Uterus (tissue), 4 donors: ENCODE results near the gene DDAH2. TPM values are rescaled to one million over a fixed set of nuclear protein-coding genes. Genes with fewer than 3 reads are reported as not detected.

ENCODE experiments used
- DNase-seq, 2 donors: peaks; one replicate each; pipeline ENCODE4 v3.0.0-alpha.2; 2019 to 2020
- H3K27ac ChIP-seq, 2 donors: fragments of 200-600 bp; sonication (generic); 1 replicate in 1 of 2; 2 replicates in 1 of 2; pipeline ENCODE4 v1.5.1; 2016 to 2018
- H3K27me3 ChIP-seq, 2 donors: fragments of 200-600 bp; sonication (generic); one replicate each; pipeline ENCODE4 v1.5.1; 2018 to 2019; ENCODE audit warnings: control low read depth in 1 of 2
- H3K36me3 ChIP-seq, 2 donors: fragments of 200-600 bp; sonication (generic); one replicate each; pipeline ENCODE4 v1.5.1; 2019; ENCODE audit warnings: control low read depth in 1 of 2
- H3K4me1 ChIP-seq, 2 donors: fragments of 200-600 bp; sonication (generic); one replicate each; pipeline ENCODE4 v1.5.1; 2018 to 2019; ENCODE audit warnings: control low read depth in 1 of 2
- H3K4me3 ChIP-seq, 2 donors: fragments of 200-600 bp; sonication (generic); 1 replicate in 1 of 2; 2 replicates in 1 of 2; pipeline ENCODE4 v1.5.1; 2018 to 2019; ENCODE audit warnings: mild to moderate bottlenecking in 1 of 2
- H3K9me3 ChIP-seq, 2 donors: fragments of 200-600 bp; sonication (generic); one replicate each; pipeline ENCODE4 v1.5.1; 2019; ENCODE audit warnings: control low read depth in 1 of 2
- POLR2A ChIP-seq, 2 donors: fragments of 450-650 bp; IDR thresholded peaks; one replicate each; pipeline ENCODE4 v1.6.1; 2016; ENCODE audit warnings: antibody characterized with exemption in 2 of 2, mild to moderate bottlenecking in 1 of 2, moderate library complexity in 1 of 2
- intact Hi-C: fragments of 100-400 bp; cut with DNase I; formaldehyde crosslinking; loops from one replicate; pipeline ENCODE4 v1.15.1; 2023; ENCODE audit warnings: low total_unique reads
- total RNA-seq, 4 donors: library from RNA; depleted of rRNA in 3 of 4; stranded (reverse); fragments of >200 nt in 3 of 4; gene quantifications; one replicate each; pipeline versions ENCODE4 v1.1.0 to v1.2.4, GENCODE V29; 2014 to 2023
- TF ChIP-seq, protein P1 (sequence below), 4 experiments: fragments of 200-600 bp in 2 of 4; fragments of 450-650 bp in 2 of 4; sonication (generic) in 2 of 4; IDR thresholded peaks; one replicate each; pipeline ENCODE4 v1.5.1; 2016 to 2019; ENCODE audit warnings: antibody characterized with exemption in 4 of 4, mild to moderate bottlenecking in 2 of 4, moderate library complexity in 1 of 4
- donor health status: DM: yes; HTN: yes; CAD: no.

DDAH2 gene
- total RNA-seq, 4 donors from 2014 or later: 97.6 to 240 (median 158) TPM

DNA sequence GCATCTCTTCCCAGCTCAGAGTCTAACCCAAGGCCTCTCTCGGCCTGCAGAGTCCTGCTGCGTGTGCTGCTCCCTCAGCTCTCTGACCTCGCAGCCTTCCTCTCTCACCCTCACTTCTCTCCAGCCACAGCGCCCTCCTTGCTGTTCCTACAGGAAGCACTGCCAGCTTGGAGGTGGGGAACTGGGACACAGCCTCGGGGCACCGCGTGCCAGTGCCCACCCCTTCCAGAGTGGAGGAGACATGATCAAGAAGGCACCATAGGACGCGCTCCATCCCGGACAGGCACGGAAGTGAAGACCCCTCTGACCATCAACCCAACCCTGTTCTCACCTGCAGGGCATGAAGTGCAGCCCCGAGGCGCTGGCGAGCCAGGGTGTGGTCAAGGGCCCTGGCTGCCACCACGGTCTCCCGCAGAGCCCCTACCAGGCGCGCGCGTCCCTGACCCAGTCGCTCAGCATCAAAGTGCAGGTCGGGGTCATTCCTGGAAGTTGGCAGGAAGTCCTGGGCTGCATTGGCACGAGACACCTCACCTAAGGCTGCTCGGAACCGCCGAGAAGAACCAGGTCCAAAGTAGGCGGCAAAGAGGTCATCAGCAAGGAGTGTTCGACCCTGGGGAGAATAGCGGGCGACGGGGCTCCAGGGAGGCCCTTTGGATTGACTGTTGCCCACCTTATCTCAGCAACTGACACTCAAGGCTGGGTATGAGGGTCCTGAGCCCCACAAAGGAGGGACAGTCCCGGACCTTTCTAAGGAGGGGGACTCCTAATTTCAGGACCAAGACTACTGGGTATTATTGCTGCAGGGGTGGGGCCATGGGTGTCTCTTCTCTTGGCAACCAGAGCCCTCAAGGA, 46.8 kb upstream of the DDAH2 start:
- intact Hi-C loops: no loop called here
- TF ChIP-seq POLR2A (IDR thresholded peaks at IDR 0.05): no peak
- TF ChIP-seq, protein P1, sequence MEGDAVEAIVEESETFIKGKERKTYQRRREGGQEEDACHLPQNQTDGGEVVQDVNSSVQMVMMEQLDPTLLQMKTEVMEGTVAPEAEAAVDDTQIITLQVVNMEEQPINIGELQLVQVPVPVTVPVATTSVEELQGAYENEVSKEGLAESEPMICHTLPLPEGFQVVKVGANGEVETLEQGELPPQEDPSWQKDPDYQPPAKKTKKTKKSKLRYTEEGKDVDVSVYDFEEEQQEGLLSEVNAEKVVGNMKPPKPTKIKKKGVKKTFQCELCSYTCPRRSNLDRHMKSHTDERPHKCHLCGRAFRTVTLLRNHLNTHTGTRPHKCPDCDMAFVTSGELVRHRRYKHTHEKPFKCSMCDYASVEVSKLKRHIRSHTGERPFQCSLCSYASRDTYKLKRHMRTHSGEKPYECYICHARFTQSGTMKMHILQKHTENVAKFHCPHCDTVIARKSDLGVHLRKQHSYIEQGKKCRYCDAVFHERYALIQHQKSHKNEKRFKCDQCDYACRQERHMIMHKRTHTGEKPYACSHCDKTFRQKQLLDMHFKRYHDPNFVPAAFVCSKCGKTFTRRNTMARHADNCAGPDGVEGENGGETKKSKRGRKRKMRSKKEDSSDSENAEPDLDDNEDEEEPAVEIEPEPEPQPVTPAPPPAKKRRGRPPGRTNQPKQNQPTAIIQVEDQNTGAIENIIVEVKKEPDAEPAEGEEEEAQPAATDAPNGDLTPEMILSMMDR (IDR thresholded peaks at IDR 0.05): no peak
- no peaks in the 10 kb centered on the region for H3K27me3 ChIP-seq
- DNase-seq: no peak
- H3K9me3 ChIP-seq: no peaks in the 10 kb centered on the region
- H3K36me3 ChIP-seq: no peaks in the 10 kb centered on the region
- no peak overlapping the region for H3K4me3 ChIP-seq
- H3K27ac ChIP-seq: peak overlapping the region; percentile 84 to 88
- H3K4me1 ChIP-seq: peaks cover 5 to 8% of the 10 kb centered on the region in 2 donors

- intact Hi-C loops: no loop called here
- Histone ChIP-seq H3K36me3 (no peaks in the 10 kb centered on the region), H3K27me3 (no peaks in the 10 kb centered on the region), H3K27ac (peak overlapping the region in 1 of 2 donors; percentile 88), H3K4me1 (peaks cover 5 to 8% of the 10 kb centered on the region in 2 donors), H3K4me3 (no peak overlapping the region), H3K9me3 (no peaks in the 10 kb centered on the region)
- no peak for DNase-seq
- TF ChIP-seq, protein P1 (IDR thresholded peaks at IDR 0.05): no peak
- no peak for TF ChIP-seq POLR2A (IDR thresholded peaks at IDR 0.05)
Measured at GRCh38 chr6:31775184-31775583, 46.1 kb upstream of the DDAH2 start.

DNA sequence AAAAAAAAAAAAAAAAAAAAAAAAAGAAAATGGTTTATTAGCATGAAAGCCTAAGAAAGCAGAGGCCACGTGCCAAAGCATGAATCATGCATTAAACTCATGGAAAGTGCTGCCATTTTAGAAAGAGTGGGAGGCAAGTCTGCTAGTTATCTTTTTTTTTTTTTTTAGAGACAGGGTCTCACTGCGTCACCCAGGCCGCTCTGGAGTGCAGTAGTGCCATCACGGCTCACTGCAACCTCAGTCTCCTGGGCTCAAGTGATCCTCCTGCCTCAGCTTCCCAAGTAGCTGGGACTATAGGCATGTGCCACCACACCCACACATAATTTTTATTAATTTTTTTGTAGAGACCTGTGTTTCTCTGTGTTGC, 42.9 kb upstream of the DDAH2 start:
- Histone ChIP-seq H3K36me3 (no peaks in the 10 kb centered on the region), H3K9me3 (no peaks in the 10 kb centered on the region), H3K27me3 (no peaks in the 10 kb centered on the region), H3K4me3 (no peak overlapping the region), H3K4me1 (peaks cover 3 to 6% of the 10 kb centered on the region in 2 donors), H3K27ac (no peak overlapping the region)
- TF ChIP-seq, protein P1 (IDR thresholded peaks at IDR 0.05): no peak
- no peak for TF ChIP-seq POLR2A (IDR thresholded peaks at IDR 0.05)
- intact Hi-C loops: no loop called here
- DNase-seq: no peak

DNA sequence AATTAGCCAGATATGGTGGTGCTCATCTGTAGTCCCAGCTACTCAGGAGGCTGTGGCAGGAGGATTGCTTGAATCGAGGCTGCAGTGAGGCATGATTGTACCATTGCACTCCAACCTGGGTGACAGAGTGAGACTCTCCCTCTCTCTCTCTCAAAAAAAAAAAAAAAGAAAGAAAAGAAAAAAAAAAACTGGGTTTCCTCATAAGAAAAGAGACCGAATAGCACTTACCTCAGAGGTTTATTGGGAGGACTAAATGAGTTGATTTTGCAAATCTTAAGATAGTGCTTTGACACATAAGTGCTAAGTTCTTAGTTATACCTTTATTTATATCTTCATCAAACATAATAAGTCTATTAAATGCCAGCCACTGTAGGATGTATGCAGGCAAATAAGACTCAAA, 41.8 kb upstream of the DDAH2 start:
- Histone ChIP-seq H3K4me1 (no peaks in the 10 kb centered on the region), H3K4me3 (no peak overlapping the region), H3K27ac (no peak overlapping the region), H3K36me3 (no peaks in the 10 kb centered on the region), H3K27me3 (no peaks in the 10 kb centered on the region), H3K9me3 (no peaks in the 10 kb centered on the region)
- intact Hi-C loops: no loop called here
- TF ChIP-seq POLR2A (IDR thresholded peaks at IDR 0.05): no peak
- TF ChIP-seq, protein P1 (IDR thresholded peaks at IDR 0.05): no peak
- DNase-seq: no peak

GRCh38 chr6:31769684-31770371, 40.7 kb upstream of the DDAH2 start:
- Histone ChIP-seq H3K36me3 (no peaks in the 10 kb centered on the region), H3K27ac (no peak overlapping the region), H3K27me3 (no peaks in the 10 kb centered on the region), H3K4me1 (no peaks in the 10 kb centered on the region), H3K4me3 (no peak overlapping the region), H3K9me3 (no peaks in the 10 kb centered on the region)
- peak in 1 of 2 donors; percentile 42 for DNase-seq
- intact Hi-C loops: no loop called here
- no peak for TF ChIP-seq POLR2A (IDR thresholded peaks at IDR 0.05)
- TF ChIP-seq, protein P1 (IDR thresholded peaks at IDR 0.05): peak; percentile 20 to 56 (median 40)
